ENCODE data around the gene SERPINB13. TPM values are rescaled to one million over a fixed set of nuclear protein-coding genes. Genes with fewer than 3 reads are reported as not detected.

Gene SERPINB13
- total and polyA plus RNA-seq, 4 donors: 0.15 TPM; not detected in 3

DNA sequence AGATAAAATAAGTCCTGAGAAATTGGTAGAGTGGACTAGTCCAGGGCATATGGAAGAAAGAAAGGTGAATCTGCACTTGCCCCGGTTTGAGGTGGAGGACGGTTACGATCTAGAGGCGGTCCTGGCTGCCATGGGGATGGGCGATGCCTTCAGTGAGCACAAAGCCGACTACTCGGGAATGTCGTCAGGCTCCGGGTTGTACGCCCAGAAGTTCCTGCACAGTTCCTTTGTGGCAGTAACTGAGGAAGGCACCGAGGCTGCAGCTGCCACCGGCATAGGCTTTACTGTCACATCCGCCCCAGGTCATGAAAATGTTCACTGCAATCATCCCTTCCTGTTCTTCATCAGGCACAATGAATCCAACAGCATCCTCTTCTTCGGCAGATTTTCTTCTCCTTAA is 9.8 kb downstream of the SERPINB13 start:
- no peak overlapping the region for H3K27ac ChIP-seq (ENCODE audit: low read depth in 1 of 2, low read length in 2 of 2)
- H3K36me3 ChIP-seq (ENCODE audit: control insufficient read depth in 1 of 2, insufficient read depth in 2 of 2, low read length in 1 of 2): no peaks in the 10 kb centered on the region
- DNase-seq: no peak
- WGBS, 2 donors: 77 to 78% methylated on average over 14 of the region's 14 CpGs
- H3K4me1 ChIP-seq (ENCODE audit: control insufficient read depth in 1 of 2, insufficient read depth in 2 of 2, low read length in 2 of 2): no peaks in the 10 kb centered on the region
- no peak for ATAC-seq (ENCODE audit: low FRiP score)
- no peak overlapping the region for H3K4me3 ChIP-seq (ENCODE audit: low read length in 2 of 2)
- no peaks in the 10 kb centered on the region for H3K9me3 ChIP-seq (ENCODE audit: control insufficient read depth, low read length)
- no peaks in the 10 kb centered on the region for H3K27me3 ChIP-seq (ENCODE audit: control insufficient read depth in 1 of 2, insufficient read depth in 2 of 2, low read length in 1 of 2)
- intact Hi-C loops (cut with DNase I): no loop called here

- 46 to 53% methylated on average over 1 of the region's 1 CpG for WGBS, 2 donors
- Histone ChIP-seq H3K4me3 (ENCODE audit: low read length in 2 of 2) (no peak overlapping the region), H3K4me1 (ENCODE audit: control insufficient read depth in 1 of 2, insufficient read depth in 2 of 2, low read length in 2 of 2) (no peaks in the 10 kb centered on the region), H3K27me3 (ENCODE audit: control insufficient read depth in 1 of 2, insufficient read depth in 2 of 2, low read length in 1 of 2) (no peaks in the 10 kb centered on the region), H3K36me3 (ENCODE audit: control insufficient read depth in 1 of 2, insufficient read depth in 2 of 2, low read length in 1 of 2) (no peaks in the 10 kb centered on the region), H3K27ac (ENCODE audit: low read depth in 1 of 2, low read length in 2 of 2) (no peak overlapping the region), H3K9me3 (ENCODE audit: control insufficient read depth, low read length) (peaks cover 4% of the 10 kb centered on the region)
- no peak for DNase-seq
- no peak for ATAC-seq (ENCODE audit: low FRiP score)
- intact Hi-C loops (cut with DNase I): no loop called here
Observed at GRCh38 chr18:63603355-63603754, 16.2 kb downstream of the SERPINB13 start.

DNA sequence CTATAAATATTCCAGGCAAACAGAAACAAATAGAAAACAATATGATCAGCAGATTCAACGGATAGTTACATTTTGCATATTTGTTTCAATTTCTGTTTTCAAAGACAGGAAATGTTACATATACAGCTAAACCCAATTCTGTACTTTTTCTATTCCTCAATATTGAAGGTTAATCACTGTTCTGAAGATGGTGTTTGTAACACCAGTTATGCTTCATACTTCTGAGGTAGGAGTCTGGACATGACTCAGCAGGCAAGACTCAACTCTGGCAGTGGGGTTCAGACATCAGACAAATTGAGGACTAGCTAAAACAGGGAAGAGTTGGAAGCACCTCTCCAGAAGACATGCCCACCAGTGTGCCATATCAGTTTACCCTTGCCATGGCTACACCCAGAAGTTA is 16.6 kb downstream of the SERPINB13 start:
- DNase-seq (no peak), ATAC-seq (ENCODE audit: low FRiP score) (no peak)
- Histone ChIP-seq H3K27ac (ENCODE audit: low read depth in 1 of 2, low read length in 2 of 2) (no peak overlapping the region), H3K4me1 (ENCODE audit: control insufficient read depth in 1 of 2, insufficient read depth in 2 of 2, low read length in 2 of 2) (no peaks in the 10 kb centered on the region), H3K27me3 (ENCODE audit: control insufficient read depth in 1 of 2, insufficient read depth in 2 of 2, low read length in 1 of 2) (no peaks in the 10 kb centered on the region), H3K9me3 (ENCODE audit: control insufficient read depth, low read length) (peaks cover 4% of the 10 kb centered on the region), H3K4me3 (ENCODE audit: low read length in 2 of 2) (no peak overlapping the region), H3K36me3 (ENCODE audit: control insufficient read depth in 1 of 2, insufficient read depth in 2 of 2, low read length in 1 of 2) (no peaks in the 10 kb centered on the region)
- intact Hi-C loops (cut with DNase I): no loop called here
- WGBS, 2 donors: 0% methylated on average over 1 of the region's 1 CpG

- ATAC-seq (ENCODE audit: low FRiP score): no peak
- Histone ChIP-seq H3K4me1 (ENCODE audit: control insufficient read depth in 1 of 2, insufficient read depth in 2 of 2, low read length in 2 of 2) (no peaks in the 10 kb centered on the region), H3K36me3 (ENCODE audit: control insufficient read depth in 1 of 2, insufficient read depth in 2 of 2, low read length in 1 of 2) (no peaks in the 10 kb centered on the region), H3K4me3 (ENCODE audit: low read length in 2 of 2) (no peak overlapping the region), H3K27me3 (ENCODE audit: control insufficient read depth in 1 of 2, insufficient read depth in 2 of 2, low read length in 1 of 2) (no peaks in the 10 kb centered on the region), H3K27ac (ENCODE audit: low read depth in 1 of 2, low read length in 2 of 2) (no peak overlapping the region), H3K9me3 (ENCODE audit: control insufficient read depth, low read length) (peaks cover 4% of the 10 kb centered on the region)
- no peak for DNase-seq
- 71 to 76% methylated on average over 4 of the region's 4 CpGs for WGBS, 2 donors
- intact Hi-C loops (cut with DNase I): no loop called here
Observed at GRCh38 chr18:63604791-63605567, 17.8 kb downstream of the SERPINB13 start.

DNA sequence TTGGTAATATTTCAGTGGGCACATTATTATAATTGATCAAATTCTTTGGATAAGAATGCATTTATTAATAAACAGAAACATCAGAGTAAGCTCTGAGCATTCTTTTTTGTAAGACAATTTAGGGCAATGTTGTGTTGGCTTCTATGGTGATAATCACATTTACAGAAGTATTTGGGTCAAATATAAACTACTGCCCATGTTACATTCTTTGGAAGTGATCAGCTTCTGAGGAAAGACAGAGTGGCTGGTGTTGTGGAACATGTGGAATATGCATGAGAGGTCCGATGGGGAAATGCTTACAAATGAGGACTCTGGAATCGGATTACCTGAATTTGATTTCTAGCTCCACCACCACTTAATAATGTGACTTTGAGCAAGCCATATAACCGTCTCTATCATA is 19.4 kb downstream of the SERPINB13 start:
- H3K4me1 ChIP-seq (ENCODE audit: control insufficient read depth in 1 of 2, insufficient read depth in 2 of 2, low read length in 2 of 2): no peaks in the 10 kb centered on the region
- H3K9me3 ChIP-seq (ENCODE audit: control insufficient read depth, low read length): peaks cover 4% of the 10 kb centered on the region
- H3K36me3 ChIP-seq (ENCODE audit: control insufficient read depth in 1 of 2, insufficient read depth in 2 of 2, low read length in 1 of 2): no peaks in the 10 kb centered on the region
- no peak for ATAC-seq (ENCODE audit: low FRiP score)
- no peaks in the 10 kb centered on the region for H3K27me3 ChIP-seq (ENCODE audit: control insufficient read depth in 1 of 2, insufficient read depth in 2 of 2, low read length in 1 of 2)
- no peak overlapping the region for H3K27ac ChIP-seq (ENCODE audit: low read depth in 1 of 2, low read length in 2 of 2)
- H3K4me3 ChIP-seq (ENCODE audit: low read length in 2 of 2): no peak overlapping the region
- DNase-seq: no peak
- intact Hi-C loops (cut with DNase I): no loop called here
- 79 to 82% methylated on average over 3 of the region's 3 CpGs for WGBS, 2 donors

GRCh38 chr18:63613420-63613819 is 26.3 kb downstream of the SERPINB13 start:
- intact Hi-C loops (cut with DNase I): no loop called here
- no peaks in the 10 kb centered on the region for H3K27me3 ChIP-seq (ENCODE audit: control insufficient read depth in 1 of 2, insufficient read depth in 2 of 2, low read length in 1 of 2)
- H3K4me1 ChIP-seq (ENCODE audit: control insufficient read depth in 1 of 2, insufficient read depth in 2 of 2, low read length in 2 of 2): no peaks in the 10 kb centered on the region
- no peaks in the 10 kb centered on the region for H3K9me3 ChIP-seq (ENCODE audit: control insufficient read depth, low read length)
- no peaks in the 10 kb centered on the region for H3K36me3 ChIP-seq (ENCODE audit: control insufficient read depth in 1 of 2, insufficient read depth in 2 of 2, low read length in 1 of 2)
- H3K4me3 ChIP-seq (ENCODE audit: low read length in 2 of 2): no peak overlapping the region
- no peak overlapping the region for H3K27ac ChIP-seq (ENCODE audit: low read depth in 1 of 2, low read length in 2 of 2)
- DNase-seq (no peak), ATAC-seq (ENCODE audit: low FRiP score) (no peak)
- WGBS, 2 donors: 81 to 86% methylated on average over 4 of the region's 4 CpGs

GRCh38 chr18:63617049-63617914 is 30.1 kb downstream of the SERPINB13 start:
- no peaks in the 10 kb centered on the region for H3K27me3 ChIP-seq (ENCODE audit: control insufficient read depth in 1 of 2, insufficient read depth in 2 of 2, low read length in 1 of 2)
- no peak for ATAC-seq (ENCODE audit: low FRiP score)
- no peaks in the 10 kb centered on the region for H3K4me1 ChIP-seq (ENCODE audit: control insufficient read depth in 1 of 2, insufficient read depth in 2 of 2, low read length in 2 of 2)
- DNase-seq: no peak
- 21 to 23% methylated on average over 3 of the region's 3 CpGs for WGBS, 2 donors
- no peaks in the 10 kb centered on the region for H3K36me3 ChIP-seq (ENCODE audit: control insufficient read depth in 1 of 2, insufficient read depth in 2 of 2, low read length in 1 of 2)
- peaks cover 5% of the 10 kb centered on the region for H3K9me3 ChIP-seq (ENCODE audit: control insufficient read depth, low read length)
- no peak overlapping the region for H3K4me3 ChIP-seq (ENCODE audit: low read length in 2 of 2)
- intact Hi-C loops (cut with DNase I): no loop called here
- H3K27ac ChIP-seq (ENCODE audit: low read depth in 1 of 2, low read length in 2 of 2): no peak overlapping the region

- DNase-seq (no peak), ATAC-seq (ENCODE audit: low FRiP score) (no peak)
- WGBS, 2 donors: 89 to 93% methylated on average over 2 of the region's 2 CpGs
- Histone ChIP-seq H3K27me3 (ENCODE audit: control insufficient read depth in 1 of 2, insufficient read depth in 2 of 2, low read length in 1 of 2) (no peaks in the 10 kb centered on the region), H3K36me3 (ENCODE audit: control insufficient read depth in 1 of 2, insufficient read depth in 2 of 2, low read length in 1 of 2) (no peaks in the 10 kb centered on the region), H3K9me3 (ENCODE audit: control insufficient read depth, low read length) (peaks cover 5% of the 10 kb centered on the region), H3K4me3 (ENCODE audit: low read length in 2 of 2) (no peak overlapping the region), H3K27ac (ENCODE audit: low read depth in 1 of 2, low read length in 2 of 2) (no peak overlapping the region), H3K4me1 (ENCODE audit: control insufficient read depth in 1 of 2, insufficient read depth in 2 of 2, low read length in 2 of 2) (no peaks in the 10 kb centered on the region)
- intact Hi-C loops (cut with DNase I): no loop called here
Observed at GRCh38 chr18:63617915-63618234, 30.7 kb downstream of the SERPINB13 start.

- WGBS, 2 donors: 93% methylated on average over 3 of the region's 3 CpGs
- Histone ChIP-seq H3K9me3 (ENCODE audit: control insufficient read depth, low read length) (peaks cover 6% of the 10 kb centered on the region), H3K27ac (ENCODE audit: low read depth in 1 of 2, low read length in 2 of 2) (no peak overlapping the region), H3K27me3 (ENCODE audit: control insufficient read depth in 1 of 2, insufficient read depth in 2 of 2, low read length in 1 of 2) (no peaks in the 10 kb centered on the region), H3K36me3 (ENCODE audit: control insufficient read depth in 1 of 2, insufficient read depth in 2 of 2, low read length in 1 of 2) (no peaks in the 10 kb centered on the region), H3K4me1 (ENCODE audit: control insufficient read depth in 1 of 2, insufficient read depth in 2 of 2, low read length in 2 of 2) (no peaks in the 10 kb centered on the region), H3K4me3 (ENCODE audit: low read length in 2 of 2) (no peak overlapping the region)
- DNase-seq (no peak), ATAC-seq (ENCODE audit: low FRiP score) (no peak)
- intact Hi-C loops (cut with DNase I): loop anchor here in 1 of 2 donors (10.0 kb wide), 1 partner anchor 55 kb away; no protein-coding TSS in a partner anchor
Observed at GRCh38 chr18:63619661-63620060, 32.5 kb downstream of the SERPINB13 start.

All from aorta (tissue), 5 donors.